ENCODE measurements around the gene B9D2.
"Not testable (repeated sequence)": the region's sequence is repeated elsewhere in the genome, so short reads cannot be mapped to it uniquely, and the experiment has no call there.

B9D2 gene

DNA sequence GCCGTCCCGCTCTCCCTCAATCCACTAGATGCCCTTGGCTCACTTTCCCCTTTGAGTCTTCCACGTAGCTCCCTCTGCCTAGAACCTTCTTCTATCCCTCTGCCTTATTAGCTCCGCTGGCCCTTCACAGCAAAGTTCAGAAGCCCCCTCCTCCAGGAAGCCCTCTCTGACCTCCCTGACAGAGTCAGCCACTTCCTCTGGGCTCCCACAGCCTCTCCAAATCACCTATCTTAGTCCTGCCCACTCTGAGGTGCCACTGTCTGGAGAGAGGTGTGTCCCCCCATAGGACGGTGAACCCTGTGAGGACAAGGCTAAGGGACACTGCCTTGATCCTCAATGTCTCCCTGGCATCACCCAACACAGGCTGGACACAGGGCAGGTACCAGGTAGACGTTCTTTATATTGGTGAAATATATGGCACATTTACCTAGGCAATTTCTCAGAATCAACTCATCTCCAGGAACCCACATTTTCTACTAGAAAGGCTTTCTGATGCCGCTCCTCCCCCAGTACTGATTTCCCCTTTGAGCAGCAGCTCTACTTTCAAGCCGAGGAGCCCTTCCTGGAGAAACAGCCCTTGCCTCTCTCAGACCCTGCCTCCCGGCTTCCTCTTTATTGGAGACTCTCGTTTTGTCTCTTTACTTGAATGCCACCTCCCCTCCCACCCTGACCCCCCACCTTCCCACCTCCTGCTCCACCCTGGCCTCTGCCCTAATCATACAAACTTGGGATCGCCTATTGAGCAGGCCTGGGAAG lies 6.8 kb downstream of the B9D2 start:
- in situ Hi-C loops (cut with MboI; ENCODE audit: low sequenced_read_pairs) = no loop called here

DNA sequence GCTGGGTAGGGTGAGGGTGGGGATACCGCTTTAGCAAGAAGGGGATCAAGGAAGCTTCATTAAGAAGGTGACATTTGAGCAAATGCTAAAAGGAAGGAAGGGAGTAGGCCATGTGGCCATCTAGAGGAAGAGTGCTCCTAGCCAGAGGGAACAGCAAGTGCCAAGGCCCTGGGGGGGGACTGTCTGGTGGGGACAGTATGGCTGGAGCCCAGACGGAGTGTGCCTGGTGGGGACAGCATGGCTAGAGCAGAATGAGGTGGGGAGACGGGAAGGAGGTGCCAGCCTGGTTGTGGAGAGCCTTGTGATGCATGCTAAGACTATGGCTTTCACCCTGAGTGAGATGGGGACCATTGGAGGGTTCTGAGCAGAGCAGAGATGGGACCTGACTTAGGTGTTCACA lies 8.1 kb downstream of the B9D2 start:
- in situ Hi-C loops (cut with MboI; ENCODE audit: low sequenced_read_pairs) = no loop called here

DNA sequence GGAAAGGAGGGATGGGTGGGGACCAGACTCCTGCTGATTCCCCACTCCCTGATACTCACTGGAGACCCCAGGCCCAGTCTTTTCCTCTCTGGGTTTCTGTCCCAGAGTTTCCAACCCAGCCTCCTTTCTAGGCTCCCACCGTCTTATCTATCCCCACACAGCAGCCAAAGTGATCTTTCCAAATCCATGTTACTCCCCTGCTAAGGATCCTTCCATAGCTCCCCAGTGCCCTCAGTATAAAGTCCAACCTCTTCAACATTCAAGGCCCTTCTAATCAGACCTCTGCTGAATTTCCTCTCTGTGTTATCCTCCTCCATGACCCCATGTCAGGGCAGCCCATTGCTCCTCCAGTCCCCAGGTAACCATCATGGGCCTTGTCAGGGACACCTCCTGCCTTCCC lies 8.9 kb downstream of the B9D2 start:
- in situ Hi-C loops (cut with MboI; ENCODE audit: low sequenced_read_pairs) = no loop called here

DNA sequence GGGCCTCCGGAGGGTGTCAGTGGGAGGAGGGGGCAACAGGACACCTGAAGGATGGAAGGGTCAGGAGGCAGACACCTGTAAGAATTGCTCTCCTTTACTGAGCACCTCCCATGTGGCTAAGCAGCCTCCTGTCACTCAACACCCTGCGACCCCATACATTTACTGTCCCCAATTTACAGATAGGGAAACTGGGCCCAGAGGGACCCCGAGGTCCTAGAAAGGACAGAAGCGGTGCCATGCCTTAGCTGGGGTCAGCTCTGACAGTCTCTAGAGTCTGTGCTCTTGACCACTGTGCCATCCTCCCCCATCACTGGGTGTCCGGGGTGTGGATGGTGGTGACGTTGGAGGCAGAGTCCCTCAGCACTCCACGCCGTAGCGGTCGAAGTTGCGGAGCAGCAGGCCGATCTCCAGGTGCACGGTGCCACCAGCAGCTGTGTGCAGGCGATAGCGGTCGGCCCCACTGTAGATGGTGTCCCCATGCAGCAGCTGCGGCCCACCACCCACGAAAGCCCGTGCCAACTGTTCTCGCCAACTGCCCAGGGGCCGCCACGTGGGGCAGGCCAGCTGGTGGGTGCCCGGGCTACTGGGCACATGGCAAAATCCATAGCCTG lies 9.5 kb downstream of the B9D2 start:
- in situ Hi-C loops (cut with MboI; ENCODE audit: low sequenced_read_pairs) = no loop called here

DNA sequence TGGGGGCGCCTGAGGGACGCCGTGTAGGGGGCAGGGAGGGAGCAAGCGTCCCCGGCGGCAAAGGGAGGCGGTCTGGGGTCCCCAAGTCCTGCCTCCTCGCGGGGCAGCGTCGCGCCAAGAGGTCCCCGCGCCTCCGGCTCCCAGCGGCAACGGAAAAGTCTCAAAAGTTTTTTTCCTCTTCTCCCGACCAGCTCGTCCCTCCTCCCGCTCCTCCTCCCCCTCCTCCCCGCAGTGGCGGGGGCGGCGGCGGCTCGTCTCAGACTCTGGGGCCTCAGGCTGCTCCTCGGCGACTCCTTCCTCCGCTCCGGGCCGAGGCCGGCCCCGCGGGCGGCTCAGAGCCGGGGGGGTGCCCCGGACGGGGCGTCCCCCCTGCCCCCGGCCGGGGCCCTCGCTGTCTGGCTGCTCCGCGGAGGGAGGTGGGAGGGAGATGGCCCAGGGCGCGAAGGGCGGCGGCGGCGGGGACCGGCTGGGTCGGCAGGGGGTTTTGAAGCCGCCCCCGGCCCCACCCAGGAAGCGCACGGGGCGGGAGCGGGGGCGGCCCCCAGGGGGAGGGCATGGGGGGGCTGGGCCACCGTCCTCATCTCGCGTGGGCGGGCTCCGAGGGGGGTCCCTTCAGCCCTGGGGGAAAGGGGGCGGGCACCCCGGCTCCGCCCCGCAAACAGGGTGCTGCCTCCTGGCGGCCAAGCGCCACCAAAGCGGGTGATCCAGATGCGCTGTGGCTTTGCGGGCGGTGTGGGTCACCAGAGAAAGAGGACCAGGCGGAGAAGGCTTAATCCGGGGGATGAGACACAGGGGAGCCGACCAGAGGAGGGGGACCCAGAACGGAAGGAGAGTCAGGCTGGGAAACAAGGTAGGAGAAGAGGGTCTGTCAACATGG lies 10.2 kb downstream of the B9D2 start, which contains the start of gene TGFB1:
Gene TGFB1, minus strand, starts transcription at position 457 of the 877 bp plus-strand sequence. CDS start 878 bp downstream, outside the sequence.
- in situ Hi-C loops (cut with MboI; ENCODE audit: low sequenced_read_pairs) = no loop called here

GRCh38 chr19:41352609-41353465 lies 11.1 kb downstream of the B9D2 start:
- in situ Hi-C loops (cut with MboI; ENCODE audit: low sequenced_read_pairs) = no loop called here

GRCh38 chr19:41352279-41352608 lies 11.7 kb downstream of the B9D2 start:
- in situ Hi-C loops (cut with MboI; ENCODE audit: low sequenced_read_pairs) = no loop called here

DNA sequence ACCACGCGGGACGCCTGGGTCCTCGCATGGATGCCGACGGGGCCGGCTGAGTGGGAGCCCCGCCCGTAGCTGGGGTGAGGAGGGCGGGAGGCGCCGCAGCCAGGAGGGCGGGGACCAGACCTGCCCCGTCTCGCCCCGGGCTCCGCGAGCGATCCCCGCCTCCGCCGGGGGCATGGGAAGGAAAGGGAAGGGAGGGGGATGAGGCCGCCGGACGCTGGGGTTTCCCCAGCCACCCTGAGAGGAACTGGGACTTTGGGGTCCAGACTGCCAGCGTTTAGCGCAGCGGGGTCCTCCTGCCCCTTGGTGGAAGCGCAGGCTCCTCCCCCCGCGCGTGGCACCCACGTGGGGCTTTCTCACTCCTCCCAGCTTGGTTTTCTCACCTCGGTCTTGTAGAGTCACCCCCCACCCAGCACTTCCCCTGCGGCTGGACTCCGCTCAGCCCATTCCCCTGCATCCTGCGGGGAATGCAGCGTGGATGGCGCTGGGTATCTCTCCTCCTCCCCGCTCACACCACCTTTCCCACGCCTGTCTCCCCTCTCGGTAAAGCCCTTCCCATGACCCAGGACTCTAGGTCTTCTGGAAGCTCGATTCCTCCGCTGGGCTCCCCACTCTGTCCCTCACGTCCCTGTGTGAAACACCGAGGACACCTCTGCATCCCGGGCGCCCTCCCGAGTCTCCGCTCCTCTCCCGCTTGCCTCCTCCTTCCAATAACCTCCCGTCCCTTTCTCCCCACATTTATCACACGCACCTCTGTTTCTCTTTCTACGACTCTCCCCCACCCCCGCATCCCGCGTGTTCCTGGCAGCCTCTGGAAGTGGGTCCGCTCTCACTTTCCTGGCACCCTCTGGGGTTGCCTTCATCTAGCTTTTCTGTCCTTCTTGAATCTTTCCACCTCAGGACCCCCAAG lies 12.4 kb downstream of the B9D2 start:
- in situ Hi-C loops (cut with MboI; ENCODE audit: low sequenced_read_pairs) = no loop called here

GRCh38 chr19:41350735-41351338 lies 13.1 kb downstream of the B9D2 start:
- in situ Hi-C loops (cut with MboI; ENCODE audit: low sequenced_read_pairs) = no loop called here

DNA sequence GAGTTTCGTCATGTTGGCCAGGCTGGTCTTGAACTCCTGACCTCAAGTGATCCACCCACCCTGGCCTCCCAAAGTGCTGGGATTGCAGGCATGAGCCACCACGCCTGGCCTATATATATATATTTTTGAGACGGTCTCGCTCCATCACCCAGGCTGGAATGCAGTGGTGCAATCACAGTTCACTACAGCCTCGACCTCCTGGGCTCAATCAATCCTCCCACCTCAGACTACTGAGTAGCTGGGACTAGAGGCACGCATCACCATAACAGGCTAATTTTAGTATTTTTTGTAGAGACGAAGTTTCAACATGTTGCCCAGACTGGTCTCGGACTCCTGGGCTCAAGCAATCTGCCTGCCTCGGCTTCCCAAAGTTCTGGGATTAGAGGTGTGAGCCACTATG lies 17.0 kb downstream of the B9D2 start:
- in situ Hi-C loops (cut with MboI; ENCODE audit: low sequenced_read_pairs) = not testable (repeated sequence)

DNA sequence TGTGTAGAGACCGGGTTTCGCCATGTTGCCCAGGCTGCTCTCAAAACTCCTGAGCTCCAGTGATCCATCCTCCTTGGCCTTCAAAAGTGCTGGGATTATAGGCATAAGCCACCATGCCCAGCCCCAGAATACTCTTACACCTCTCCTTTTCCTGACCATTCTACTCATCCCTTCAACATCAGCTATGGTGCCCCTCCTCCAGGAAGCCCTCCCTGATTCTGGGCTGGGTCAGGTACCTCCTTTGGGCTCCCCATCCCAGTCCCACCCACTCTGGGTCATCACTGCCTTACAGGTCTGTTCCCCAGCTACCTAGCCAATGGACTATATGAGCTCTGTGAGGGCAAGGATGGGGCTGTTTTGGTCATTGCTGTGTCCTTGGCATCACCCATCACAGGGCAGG lies 19.8 kb downstream of the B9D2 start:
- in situ Hi-C loops (cut with MboI; ENCODE audit: low sequenced_read_pairs) = no loop called here

- in situ Hi-C loops (cut with MboI; ENCODE audit: low sequenced_read_pairs) = no loop called here
These were observed 22.1 kb downstream of the B9D2 start for GRCh38 chr19:41341669-41342490.

- in situ Hi-C loops (cut with MboI; ENCODE audit: low sequenced_read_pairs) = no loop called here
These were observed 24.0 kb downstream of the B9D2 start for GRCh38 chr19:41339936-41340335.

DNA sequence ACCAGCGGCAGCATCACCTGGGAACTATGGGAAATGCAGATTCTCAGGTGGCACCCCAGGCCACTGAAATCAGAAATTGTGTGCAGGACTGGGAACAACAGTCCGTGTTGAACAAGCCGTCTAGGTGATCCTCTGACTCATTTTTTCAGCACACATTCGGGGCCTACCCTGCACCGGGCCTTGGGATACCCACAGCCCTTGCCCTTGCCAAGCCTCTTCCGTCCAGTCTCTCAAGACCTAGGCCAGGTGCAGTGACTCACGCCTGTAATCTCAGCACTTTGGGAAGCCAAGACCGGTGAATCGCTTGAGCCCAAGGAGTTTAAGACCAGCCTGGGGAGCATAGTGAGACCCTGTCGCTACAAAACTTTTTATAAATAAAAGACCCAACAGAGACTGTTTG lies 28.5 kb downstream of the B9D2 start:
- in situ Hi-C loops (cut with MboI; ENCODE audit: low sequenced_read_pairs) = no loop called here

GRCh38 chr19:41334793-41335192 lies 29.2 kb downstream of the B9D2 start:
- in situ Hi-C loops (cut with MboI; ENCODE audit: low sequenced_read_pairs) = no loop called here

GRCh38 chr19:41332468-41332867 lies 31.5 kb downstream of the B9D2 start:
- in situ Hi-C loops (cut with MboI; ENCODE audit: low sequenced_read_pairs) = no loop called here

GRCh38 chr19:41332000-41332399 lies 31.9 kb downstream of the B9D2 start:
- in situ Hi-C loops (cut with MboI; ENCODE audit: low sequenced_read_pairs) = no loop called here

DNA sequence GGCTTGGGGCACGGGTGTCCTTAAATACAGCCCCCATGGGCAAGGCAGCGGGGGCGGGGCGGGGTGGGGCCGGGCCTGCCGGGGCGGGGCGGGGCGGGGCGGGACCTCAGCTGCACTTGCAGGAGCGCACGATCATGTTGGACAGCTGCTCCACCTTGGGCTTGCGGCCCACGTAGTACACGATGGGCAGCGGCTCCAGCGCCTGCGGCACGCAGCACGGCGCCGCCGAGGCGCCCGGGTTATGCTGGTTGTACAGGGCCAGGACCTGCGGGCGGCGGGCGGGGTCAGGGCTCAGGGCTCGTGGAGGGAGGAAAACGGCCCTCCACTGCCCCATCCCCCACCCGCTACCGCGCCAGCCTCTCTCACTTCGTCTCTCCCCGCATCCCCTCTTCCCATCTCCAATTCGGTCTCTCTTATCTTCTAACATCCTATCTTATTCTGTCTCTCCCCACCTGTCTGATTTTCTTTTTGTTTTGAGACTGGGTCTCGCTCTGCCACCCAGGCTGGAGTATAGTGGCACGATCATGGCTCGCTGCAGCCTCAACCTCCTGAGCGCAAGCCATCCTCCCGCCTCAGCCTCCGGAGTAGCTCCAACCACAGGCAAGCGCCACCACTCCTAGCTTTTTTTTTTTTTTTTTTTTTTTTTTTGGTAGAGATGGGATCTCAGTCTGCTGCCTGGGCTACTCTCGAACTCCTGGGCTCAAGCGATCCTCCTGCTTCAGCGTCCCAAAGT lies 32.8 kb downstream of the B9D2 start:
- in situ Hi-C loops (cut with MboI; ENCODE audit: low sequenced_read_pairs) = no loop called here

Measured in HL-60/S4 treated with retinoic acid at 250 ng/mL for 4 days and 3 days (cell line).